T-helper 17 cell (primary cell): ENCODE results near the gene STIL. TPM values are rescaled to one million over a fixed set of nuclear protein-coding genes. Genes with fewer than 3 reads are reported as not detected.

Experiments used
- ATAC-seq: fragments of 150-1000 bp; cut with Tn5 transposase; 2 replicates; pipeline ENCODE4 v1.10.0; 2021; ENCODE audit warnings: mild to moderate bottlenecking, moderate library complexity
- DNase-seq, 3 donors: peaks; one replicate each; pipeline versions ENCODE4 v3.0.0 to v3.0.0-alpha.2; 2020 to 2021
- H3K9me3 ChIP-seq: one replicate; pipeline ENCODE4 v1.7.0; 2013; ENCODE audit warnings: low read length, mild to moderate bottlenecking; ENCODE audit not compliant: control insufficient read depth, poor library complexity, severe bottlenecking
- H3K27ac Mint-ChIP-seq: one replicate; pipeline ENCODE4 v1.8.0; 2022; ENCODE audit warnings: mild to moderate bottlenecking, moderate library complexity, mixed read lengths
- H3K27me3 Mint-ChIP-seq: one replicate; pipeline ENCODE4 v1.8.0; 2022; ENCODE audit warnings: mixed read lengths
- H3K36me3 Mint-ChIP-seq: one replicate; pipeline ENCODE4 v1.8.0; 2022; ENCODE audit warnings: low read depth, mixed read lengths
- H3K4me1 Mint-ChIP-seq: one replicate; pipeline ENCODE4 v1.8.0; 2022; ENCODE audit warnings: mild to moderate bottlenecking, mixed read lengths
- H3K4me3 Mint-ChIP-seq: one replicate; pipeline ENCODE4 v1.8.0; 2022; ENCODE audit warnings: mild to moderate bottlenecking, moderate library complexity, mixed read lengths
- total RNA-seq, 4 donors: library from RNA in 2 of 4; stranded (reverse) in 2 of 4; gene quantifications; one replicate each; pipeline ENCODE4 v1.2.3 and lab custom pipeline; 2022 to 2026

STIL gene
- total RNA-seq, 2 donors from 2014 or later = 1.2 to 2.6 TPM

DNA sequence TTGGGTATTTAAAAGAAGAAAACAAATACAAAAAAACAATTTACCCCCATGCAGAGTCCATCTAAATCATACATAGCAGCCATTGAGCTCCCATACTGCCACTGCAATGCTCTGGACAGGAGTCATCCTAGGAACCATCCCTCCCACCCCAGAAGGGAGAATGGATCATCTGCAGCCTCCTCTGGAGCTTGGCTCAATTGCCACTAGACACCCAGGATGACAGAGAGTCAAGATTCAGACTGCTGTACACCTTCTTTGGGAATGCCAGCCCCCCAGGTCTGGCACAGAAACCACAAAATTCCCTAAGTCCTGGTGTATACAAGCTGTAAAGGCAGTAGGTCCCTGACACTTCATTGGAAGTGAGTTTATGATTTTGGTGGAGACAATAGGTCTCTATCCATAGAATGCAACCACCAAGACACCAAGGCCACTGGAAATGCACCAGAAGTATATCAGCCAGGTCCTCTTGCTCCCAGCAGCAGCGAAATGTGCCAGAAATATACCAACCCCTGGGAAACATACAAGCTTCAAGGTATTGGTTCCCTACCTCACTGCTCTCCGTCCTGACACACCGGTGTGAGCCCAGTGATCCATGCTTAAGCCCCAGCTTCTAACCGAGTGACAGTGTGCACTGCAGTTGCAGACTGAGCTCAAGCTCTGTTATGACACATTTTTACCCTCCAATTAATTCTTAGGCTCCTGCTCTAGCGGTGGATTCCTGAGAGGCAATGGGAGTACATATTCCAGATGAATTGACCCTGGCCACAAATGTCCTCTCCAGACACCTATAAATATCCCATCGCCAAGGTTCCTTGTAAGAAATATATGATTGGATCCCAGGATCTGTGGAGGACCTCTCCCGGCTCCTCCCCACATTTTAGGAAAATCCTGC, 86.4 kb downstream of the STIL start:
- Mint-ChIP-seq H3K27me3 (peaks cover 70% of the 10 kb centered on the region), H3K4me1 (peaks cover 17% of the 10 kb centered on the region), H3K4me3 (no peak overlapping the region), H3K27ac (no peak overlapping the region), H3K36me3 (peaks cover 11% of the 10 kb centered on the region)
- DNase-seq (no peak), ATAC-seq (no peak)
- no peaks in the 10 kb centered on the region for H3K9me3 ChIP-seq

DNA sequence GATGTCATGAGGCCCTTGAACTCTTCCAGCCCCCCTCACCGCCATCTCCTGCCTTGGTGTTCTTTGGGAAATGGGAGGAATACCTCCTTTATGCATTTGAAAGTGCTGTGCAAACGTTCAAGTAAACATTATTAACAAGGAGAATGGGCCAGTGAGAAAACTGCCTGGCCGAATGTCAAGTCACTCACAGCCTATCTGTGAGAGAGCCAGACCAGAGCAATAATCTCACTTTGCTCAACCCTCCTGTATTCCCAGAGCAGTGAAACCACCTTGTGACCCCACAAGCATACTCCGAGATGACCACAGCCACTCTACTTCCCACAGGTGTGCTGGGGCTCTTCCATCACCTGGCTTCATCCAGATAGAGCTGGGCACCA, 87.1 kb downstream of the STIL start:
- no peaks in the 10 kb centered on the region for H3K9me3 ChIP-seq
- no peak overlapping the region for H3K27ac Mint-ChIP-seq
- peaks cover 14% of the 10 kb centered on the region for H3K4me1 Mint-ChIP-seq
- H3K4me3 Mint-ChIP-seq = no peak overlapping the region
- peaks cover 63% of the 10 kb centered on the region for H3K27me3 Mint-ChIP-seq
- H3K36me3 Mint-ChIP-seq = peaks cover 11% of the 10 kb centered on the region
- no peak for DNase-seq
- no peak for ATAC-seq

- Mint-ChIP-seq H3K4me3 (peak overlapping the region; percentile 82), H3K27me3 (peaks cover 58% of the 10 kb centered on the region)
- no peak for ATAC-seq
Observed at GRCh38 chr1:47226121-47226838, 87.7 kb downstream of the STIL start.

DNA sequence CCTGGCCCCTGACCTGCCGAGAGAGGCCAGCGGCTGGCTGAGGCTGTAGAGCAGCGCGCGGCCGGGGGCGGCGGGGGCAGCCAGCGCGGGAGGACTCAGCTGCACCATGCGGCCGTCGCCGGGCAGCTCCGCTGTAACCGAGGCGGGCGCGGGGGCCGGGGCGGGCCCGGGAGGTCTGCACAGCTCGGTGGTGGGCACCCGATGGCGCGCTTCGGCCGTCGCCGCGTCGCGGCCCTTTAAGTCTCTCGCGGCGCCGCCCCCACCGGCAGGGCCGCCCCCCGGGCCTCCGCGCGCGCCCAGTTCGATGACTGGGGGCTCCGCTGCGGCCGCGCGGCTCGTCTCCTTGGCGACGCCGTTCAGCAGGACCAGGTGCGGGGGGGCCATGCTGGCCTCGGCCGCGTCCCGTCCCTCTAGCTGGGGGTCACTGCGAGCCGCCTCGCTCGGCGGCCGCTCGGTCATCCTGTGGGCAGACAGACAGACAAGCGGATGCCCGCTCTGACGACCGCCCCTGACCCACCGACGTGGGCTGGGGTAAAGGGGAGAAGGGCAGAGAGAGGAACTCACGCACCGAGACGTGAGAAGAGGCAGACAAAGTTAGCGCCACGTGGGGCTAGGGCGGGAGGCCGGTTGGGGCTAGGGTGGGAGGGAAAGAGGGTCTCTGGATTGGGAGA, 88.4 kb downstream of the STIL start:
- Mint-ChIP-seq H3K27me3 (peaks cover 50% of the 10 kb centered on the region), H3K36me3 (peaks cover 6% of the 10 kb centered on the region), H3K4me3 (peak overlapping the region; percentile 82), H3K27ac (no peak overlapping the region), H3K4me1 (peaks cover 9% of the 10 kb centered on the region)
- DNase-seq = no peak
- no peak for ATAC-seq
- no peaks in the 10 kb centered on the region for H3K9me3 ChIP-seq

More at GRCh38 chr1:47226121-47226838, 87.7 kb downstream of the STIL start:
- Mint-ChIP-seq H3K36me3 (peaks cover 6% of the 10 kb centered on the region), H3K4me1 (peaks cover 9% of the 10 kb centered on the region), H3K27ac (no peak overlapping the region)
- H3K9me3 ChIP-seq = no peaks in the 10 kb centered on the region
- no peak for DNase-seq

- Mint-ChIP-seq H3K4me3 (no peak overlapping the region), H3K4me1 (peaks cover 4% of the 10 kb centered on the region), H3K36me3 (peaks cover 8% of the 10 kb centered on the region), H3K27me3 (peaks cover 43% of the 10 kb centered on the region), H3K27ac (no peak overlapping the region)
- ATAC-seq (peak; percentile 16), DNase-seq (no peak)
- no peaks in the 10 kb centered on the region for H3K9me3 ChIP-seq
Observed at GRCh38 chr1:47224676-47225399, 89.1 kb downstream of the STIL start.

GRCh38 chr1:47223921-47224675, 89.8 kb downstream of the STIL start:
- no peaks in the 10 kb centered on the region for H3K9me3 ChIP-seq
- peaks cover 36% of the 10 kb centered on the region for H3K27me3 Mint-ChIP-seq
- peaks cover 8% of the 10 kb centered on the region for H3K36me3 Mint-ChIP-seq
- H3K4me1 Mint-ChIP-seq = peaks cover 3% of the 10 kb centered on the region
- no peak for ATAC-seq
- no peak overlapping the region for H3K4me3 Mint-ChIP-seq
- DNase-seq = no peak
- H3K27ac Mint-ChIP-seq = no peak overlapping the region

DNA sequence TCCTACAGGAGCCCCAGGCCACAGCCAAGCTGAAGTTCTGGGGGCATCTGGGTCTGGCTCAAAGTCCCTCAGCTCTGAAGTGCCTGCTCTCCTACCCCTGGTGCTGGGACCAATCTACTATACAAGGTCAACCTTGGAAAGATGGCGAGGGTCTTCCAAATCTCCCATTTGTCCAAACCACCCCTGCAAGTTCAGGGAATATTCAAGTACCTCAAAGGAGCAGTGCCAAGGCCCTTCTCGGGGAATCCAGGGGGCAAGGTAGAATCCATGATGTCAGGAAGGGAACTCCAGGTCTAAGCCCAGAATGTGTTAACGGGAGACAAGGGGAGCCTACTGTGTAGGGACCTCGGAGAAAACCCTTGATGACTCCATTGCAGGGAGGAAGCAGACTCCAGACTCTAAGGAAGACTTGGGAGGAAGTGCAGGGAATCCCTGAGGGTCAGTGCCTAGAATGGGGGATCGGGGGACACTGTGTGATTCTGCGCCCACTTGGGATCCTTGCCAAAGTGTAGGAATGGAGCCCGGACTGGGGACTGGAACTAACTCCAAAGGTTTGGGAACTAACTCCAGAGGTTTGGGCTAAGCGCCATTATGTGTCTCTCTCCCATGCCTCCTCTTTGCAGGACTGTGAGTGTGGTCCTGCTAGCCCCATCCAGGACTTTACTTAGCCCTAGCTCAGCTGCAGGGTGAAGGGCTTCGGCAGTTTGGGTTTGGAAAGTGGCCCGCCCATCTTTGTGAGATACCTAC, 90.6 kb downstream of the STIL start:
- H3K4me1 Mint-ChIP-seq = peaks cover 3% of the 10 kb centered on the region
- no peak for DNase-seq
- H3K27me3 Mint-ChIP-seq = peaks cover 28% of the 10 kb centered on the region
- no peak overlapping the region for H3K27ac Mint-ChIP-seq
- no peaks in the 10 kb centered on the region for H3K9me3 ChIP-seq
- no peak overlapping the region for H3K4me3 Mint-ChIP-seq
- ATAC-seq = no peak
- peaks cover 8% of the 10 kb centered on the region for H3K36me3 Mint-ChIP-seq

GRCh38 chr1:47222476-47222875, 91.5 kb downstream of the STIL start:
- ATAC-seq (no peak), DNase-seq (no peak)
- Mint-ChIP-seq H3K27ac (no peak overlapping the region), H3K27me3 (peaks cover 19% of the 10 kb centered on the region), H3K4me3 (no peak overlapping the region), H3K36me3 (peaks cover 6% of the 10 kb centered on the region), H3K4me1 (peaks cover 3% of the 10 kb centered on the region)
- H3K9me3 ChIP-seq = no peaks in the 10 kb centered on the region

DNA sequence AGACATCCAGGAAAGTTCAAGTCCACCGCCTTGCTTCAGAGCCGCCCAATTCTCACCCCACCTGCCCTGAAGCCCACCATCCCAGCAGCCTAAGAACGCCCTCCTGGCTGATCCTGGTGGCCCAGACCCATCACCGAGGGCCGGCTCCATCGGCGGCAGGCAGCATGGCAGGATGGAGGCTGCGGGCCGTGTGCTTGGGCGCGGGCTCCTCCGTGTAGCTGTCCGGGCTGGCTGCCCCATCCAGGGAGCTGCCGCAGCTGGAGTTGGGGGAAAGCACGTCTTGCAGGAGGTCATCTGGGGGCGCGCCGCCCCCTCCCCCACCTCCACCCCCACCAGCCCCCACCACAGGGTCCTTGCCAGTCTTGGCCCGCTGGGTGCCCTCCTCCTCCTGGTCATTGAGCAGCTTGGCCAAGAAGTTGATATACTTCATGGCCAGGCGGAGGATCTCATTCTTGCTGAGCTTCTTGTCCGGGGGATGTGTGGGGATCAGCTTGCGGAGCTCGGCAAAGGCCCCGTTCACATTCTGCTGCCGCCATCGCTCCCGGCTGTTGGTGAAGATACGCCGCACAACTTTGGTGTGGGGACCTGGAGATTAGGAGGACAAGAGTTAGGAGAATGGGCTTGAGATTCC, 94.2 kb downstream of the STIL start:
- peaks cover 2% of the 10 kb centered on the region for H3K36me3 Mint-ChIP-seq
- H3K9me3 ChIP-seq = no peaks in the 10 kb centered on the region
- no peak overlapping the region for H3K27ac Mint-ChIP-seq
- no peak for ATAC-seq
- no peak overlapping the region for H3K4me3 Mint-ChIP-seq
- DNase-seq = no peak
- no peaks in the 10 kb centered on the region for H3K27me3 Mint-ChIP-seq
- H3K4me1 Mint-ChIP-seq = no peaks in the 10 kb centered on the region

- Mint-ChIP-seq H3K27me3 (no peaks in the 10 kb centered on the region), H3K4me1 (no peaks in the 10 kb centered on the region), H3K27ac (no peak overlapping the region), H3K36me3 (peaks cover 2% of the 10 kb centered on the region), H3K4me3 (no peak overlapping the region)
- ATAC-seq (no peak), DNase-seq (no peak)
- no peaks in the 10 kb centered on the region for H3K9me3 ChIP-seq
Observed at GRCh38 chr1:47219001-47219400, 94.9 kb downstream of the STIL start.

DNA sequence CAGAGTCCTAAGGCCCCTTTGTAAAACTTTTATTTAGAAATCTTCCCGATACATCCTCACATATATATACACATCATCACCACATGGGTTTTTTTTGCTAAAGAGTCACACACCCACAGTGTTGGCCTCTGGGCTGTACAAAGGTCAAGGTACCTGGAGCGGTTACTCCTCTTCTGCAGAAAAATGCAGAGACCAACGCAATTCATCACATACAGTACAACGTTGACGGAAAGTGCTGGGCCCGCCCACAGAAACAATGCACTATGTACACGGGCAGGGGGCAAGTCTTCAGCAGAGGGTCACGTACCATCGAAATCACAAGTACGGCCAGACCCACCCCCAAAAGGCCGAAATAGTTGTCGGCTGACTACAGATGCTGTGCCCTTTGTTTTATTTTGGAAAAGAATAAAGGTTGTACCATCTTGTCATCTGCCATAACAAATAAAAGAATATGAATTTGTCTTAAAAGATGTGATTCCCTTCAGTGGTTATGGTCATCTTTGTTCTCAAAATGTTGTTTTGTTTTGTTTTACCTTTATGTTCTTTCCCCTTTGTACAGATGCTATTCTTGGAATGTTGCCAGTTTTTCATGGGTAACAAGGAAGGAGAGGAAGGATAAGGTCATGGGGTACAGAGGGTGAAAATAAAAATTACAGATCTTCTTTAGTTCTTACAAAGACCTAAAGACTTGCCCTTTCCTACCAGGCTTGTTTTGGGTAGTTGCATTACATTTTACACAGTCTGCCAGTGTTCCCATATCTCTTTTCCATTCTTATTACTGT, 97.5 kb downstream of the STIL start:
- Mint-ChIP-seq H3K36me3 (peaks cover 2% of the 10 kb centered on the region), H3K4me3 (no peak overlapping the region), H3K27ac (no peak overlapping the region), H3K27me3 (no peaks in the 10 kb centered on the region), H3K4me1 (peaks cover 5% of the 10 kb centered on the region)
- H3K9me3 ChIP-seq = no peaks in the 10 kb centered on the region
- ATAC-seq (no peak), DNase-seq (no peak)
